Natural killer cell (primary cell): ENCODE measurements around the gene PTPRN2. TPM values are rescaled to one million over a fixed set of nuclear protein-coding genes. Genes with fewer than 3 reads are reported as not detected.

Experiments
- ATAC-seq, 3 donors: fragments of 150-1000 bp in 2 of 3; fragments of 200-7000 bp in 1 of 3; cut with Tn5 transposase; 1 replicate in 1 of 3; 2 replicates in 2 of 3; pipeline ENCODE4 v1.10.0; 2021; ENCODE audit warnings: mild to moderate bottlenecking in 2 of 3, moderate library complexity in 2 of 3
- DNase-seq, 2 donors: peaks; one replicate each; pipeline versions ENCODE4 v3.0.0 to v3.0.0-alpha.2; 2013 to 2021; ENCODE audit warnings: mixed read lengths in 1 of 2
- H3K27ac ChIP-seq: one replicate; pipeline ENCODE4 v1.5.1; 2013; ENCODE audit warnings: mild to moderate bottlenecking, low read length
- H3K27me3 ChIP-seq: one replicate; pipeline ENCODE4 v1.6.1; 2013; ENCODE audit warnings: low read length; ENCODE audit not compliant: control insufficient read depth, insufficient read depth
- H3K36me3 ChIP-seq: one replicate; pipeline ENCODE4 v1.6.1; 2013; ENCODE audit warnings: low read length; ENCODE audit not compliant: control insufficient read depth, insufficient read depth
- H3K4me1 ChIP-seq: one replicate; pipeline ENCODE4 v1.6.1; 2013; ENCODE audit warnings: low read length; ENCODE audit not compliant: control insufficient read depth, insufficient read depth
- H3K4me3 ChIP-seq: one replicate; pipeline ENCODE4 v1.5.1; 2013; ENCODE audit warnings: low read length
- H3K9me3 ChIP-seq: one replicate; pipeline ENCODE4 v1.6.1; 2013; ENCODE audit warnings: low read length; ENCODE audit not compliant: control insufficient read depth, insufficient read depth
- H3K27ac Mint-ChIP-seq, 2 donors: one replicate each; pipeline ENCODE4 v1.8.0; 2022; ENCODE audit warnings: mild to moderate bottlenecking in 2 of 2, mixed read lengths in 2 of 2, moderate library complexity in 1 of 2
- H3K27me3 Mint-ChIP-seq, 2 donors: one replicate each; pipeline ENCODE4 v1.8.0; 2022; ENCODE audit warnings: low read depth in 2 of 2, mixed read lengths in 2 of 2
- H3K36me3 Mint-ChIP-seq: one replicate; pipeline ENCODE4 v1.8.0; 2022; ENCODE audit warnings: mixed read lengths
- H3K4me1 Mint-ChIP-seq, 2 donors: one replicate each; pipeline ENCODE4 v1.8.0; 2022; ENCODE audit warnings: mixed read lengths in 2 of 2
- H3K4me3 Mint-ChIP-seq: one replicate; pipeline ENCODE4 v1.8.0; 2022; ENCODE audit warnings: mild to moderate bottlenecking, moderate library complexity, mixed read lengths
- H3K9me3 Mint-ChIP-seq, 2 donors: one replicate each; pipeline ENCODE4 v1.8.0; 2022; ENCODE audit warnings: mixed read lengths in 2 of 2
- CTCF ChIP-seq: fragments of 200-600 bp; IDR thresholded peaks from one replicate; pipeline ENCODE4 v1.8.0; 2022; ENCODE audit warnings: antibody characterized with exemption
- WGBS: methylation state at CpG from one replicate; pipeline ENCODE4 v1.1.7; 2013; ENCODE audit warnings: missing lambda C conversion rate; ENCODE audit not compliant: insufficient coverage; 5-methylcytosine and 5-hydroxymethylcytosine counted together
- intact Hi-C: fragments of 100-400 bp; cut with micrococcal nuclease; formaldehyde crosslinking; loops from one replicate; pipeline ENCODE4 v1.14.2; 2022
- total RNA-seq, 4 donors: library from RNA; stranded (reverse); fragments of 120-200 nt in 1 of 4; gene quantifications; one replicate each; pipeline versions ENCODE4 v1.2.3 to v1.2.4, GENCODE V29; 2013 to 2022

Gene PTPRN2
- total RNA-seq, 3 donors from 2014 or later (not counting 1 experiment from before 2014, with no cell fraction given) = 1.3 to 2.5 (median 1.9) TPM

- H3K9me3 ChIP-seq = no peaks in the 10 kb centered on the region
- Mint-ChIP-seq H3K36me3 (no peaks in the 10 kb centered on the region), H3K9me3 (peaks cover 3 to 4% of the 10 kb centered on the region in 2 donors), H3K4me3 (no peak overlapping the region), H3K27me3 (peaks cover 3 to 6% of the 10 kb centered on the region in 2 donors), H3K4me1 (peaks cover 0 to 14% of the 10 kb centered on the region in 2 donors), H3K27ac (no peak overlapping the region)
- no peak for TF ChIP-seq CTCF
- intact Hi-C loops = no loop called here
- 87% methylated on average over 35 of the region's 35 CpGs for WGBS
- ATAC-seq = no peak
- no peaks in the 10 kb centered on the region for H3K36me3 ChIP-seq
- no peak overlapping the region for H3K4me3 ChIP-seq
- H3K27ac ChIP-seq = no peak overlapping the region
- H3K4me1 ChIP-seq = no peaks in the 10 kb centered on the region
- no peaks in the 10 kb centered on the region for H3K27me3 ChIP-seq
- no peak for DNase-seq
These were observed 795.2 kb downstream of the PTPRN2 start for GRCh38 chr7:157792241-157793086.

- H3K27ac ChIP-seq = no peak overlapping the region
- no peak for DNase-seq
- H3K4me1 ChIP-seq = no peaks in the 10 kb centered on the region
- H3K36me3 Mint-ChIP-seq = no peaks in the 10 kb centered on the region
- no peak for TF ChIP-seq CTCF
- no peak for ATAC-seq
- no peak overlapping the region for H3K4me3 ChIP-seq
- intact Hi-C loops = no loop called here
- no peaks in the 10 kb centered on the region for H3K36me3 ChIP-seq
- no peak overlapping the region for H3K27ac Mint-ChIP-seq
- no peak overlapping the region for H3K4me3 Mint-ChIP-seq
- peaks cover 3 to 6% of the 10 kb centered on the region in 2 donors for H3K27me3 Mint-ChIP-seq
- peaks cover 0 to 14% of the 10 kb centered on the region in 2 donors for H3K4me1 Mint-ChIP-seq
- no peaks in the 10 kb centered on the region for H3K9me3 ChIP-seq
- no peaks in the 10 kb centered on the region for H3K27me3 ChIP-seq
- H3K9me3 Mint-ChIP-seq = peaks cover 3 to 4% of the 10 kb centered on the region in 2 donors
- 94% methylated on average over 16 of the region's 16 CpGs for WGBS
These were observed 796.0 kb downstream of the PTPRN2 start for GRCh38 chr7:157791666-157792065.

- H3K9me3 ChIP-seq = no peaks in the 10 kb centered on the region
- no peak overlapping the region for H3K27ac ChIP-seq
- 93% methylated on average over 18 of the region's 23 CpGs for WGBS
- Mint-ChIP-seq H3K9me3 (peaks cover 3 to 4% of the 10 kb centered on the region in 2 donors), H3K4me1 (peaks cover 0 to 14% of the 10 kb centered on the region in 2 donors), H3K27ac (no peak overlapping the region), H3K4me3 (no peak overlapping the region), H3K27me3 (peaks cover 3 to 4% of the 10 kb centered on the region in 2 donors), H3K36me3 (no peaks in the 10 kb centered on the region)
- DNase-seq (no peak), ATAC-seq (no peak)
- intact Hi-C loops = no loop called here
- H3K36me3 ChIP-seq = no peaks in the 10 kb centered on the region
- no peaks in the 10 kb centered on the region for H3K4me1 ChIP-seq
- no peak for TF ChIP-seq CTCF
- H3K4me3 ChIP-seq = no peak overlapping the region
- H3K27me3 ChIP-seq = no peaks in the 10 kb centered on the region
These were observed 796.4 kb downstream of the PTPRN2 start for GRCh38 chr7:157791261-157791660.
